T-cell (primary cell): ENCODE data around the gene CBX2. TPM values are rescaled to one million over a fixed set of nuclear protein-coding genes. Genes with fewer than 3 reads are reported as not detected.
"Not testable (repeated sequence)": the region's sequence is repeated elsewhere in the genome, so short reads cannot be mapped to it uniquely, and the experiment has no call there.

ENCODE experiments used
- ATAC-seq, 4 experiments: fragments of 200-7000 bp in 3 of 4; fragments of 150-1000 bp in 1 of 4; cut with Tn5 transposase; replicated peaks in 1 of 4; 1 replicate in 3 of 4; 2 replicates in 1 of 4; pipeline ENCODE4 v1.10.0; 2021; ENCODE audit warnings: moderate library complexity in 3 of 4, mild to moderate bottlenecking in 2 of 4, moderate number of reproducible peaks in 1 of 4
- CTCF ChIA-PET, 2 donors: fragments of 300-600 bp; sonication (Branson Sonifier 250); formaldehyde crosslinking; loops; one replicate each; lab custom pipeline; 2022; ENCODE audit warnings: antibody characterized with exemption in 2 of 2; lab: Charles Lee
- POLR2A ChIA-PET, 2 donors: fragments of 300-600 bp; sonication (Branson Sonifier 250); formaldehyde crosslinking; loops; one replicate each; lab custom pipeline; 2022; ENCODE audit warnings: antibody characterized with exemption in 2 of 2; lab: Charles Lee
- DNase-seq, 35 experiments: peaks; one replicate each; pipeline versions ENCODE4 v3.0.0 to v3.0.0-alpha.2; 2013 to 2023
- H3K27ac ChIP-seq: one replicate; pipeline ENCODE4 v1.5.1; 2013; ENCODE audit warnings: low read length
- H3K27me3 ChIP-seq, 2 experiments: replicated peaks in 1 of 2; 1 replicate in 1 of 2; 2 replicates in 1 of 2; pipeline versions ENCODE4 v1.6.1 to v1.7.0; 2013; ENCODE audit warnings: low read length in 1 of 2, mixed read lengths in 1 of 2; ENCODE audit not compliant: control insufficient read depth in 2 of 2, insufficient read depth in 2 of 2; ENCODE audit errors: extremely low read depth in 1 of 2
- H3K36me3 ChIP-seq, 2 donors: 1 replicate in 1 of 2; 2 replicates in 1 of 2; pipeline versions ENCODE4 v1.6.1 to v1.7.0; 2013; ENCODE audit warnings: low read length in 1 of 2; ENCODE audit not compliant: control insufficient read depth in 2 of 2, insufficient read depth in 1 of 2; ENCODE audit errors: extremely low read depth in 1 of 2
- H3K4me1 ChIP-seq, 2 experiments: 1 replicate in 1 of 2; 2 replicates in 1 of 2; pipeline versions ENCODE4 v1.6.1 to v1.7.0; 2013; ENCODE audit warnings: low read length in 2 of 2, mixed read lengths in 1 of 2; ENCODE audit not compliant: insufficient read depth in 2 of 2, control insufficient read depth in 1 of 2; ENCODE audit errors: extremely low read depth in 1 of 2
- H3K4me3 ChIP-seq, 2 donors: 1 replicate in 1 of 2; 2 replicates in 1 of 2; pipeline versions ENCODE4 v1.5.1 to v1.7.0; 2013; ENCODE audit warnings: mild to moderate bottlenecking in 2 of 2, low read length in 1 of 2, moderate library complexity in 1 of 2; ENCODE audit not compliant: control insufficient read depth in 1 of 2; ENCODE audit errors: extremely low read depth in 1 of 2
- H3K9me3 ChIP-seq: 2 replicates; pipeline ENCODE4 v1.7.0; 2013
- H3K27ac Mint-ChIP-seq, 2 donors: one replicate each; pipeline ENCODE4 v1.8.0; 2020 to 2021; ENCODE audit warnings: mild to moderate bottlenecking in 2 of 2, mixed read lengths in 2 of 2
- H3K27me3 Mint-ChIP-seq, 2 donors: one replicate each; pipeline ENCODE4 v1.8.0; 2021 to 2022; ENCODE audit warnings: mixed read lengths in 2 of 2
- H3K36me3 Mint-ChIP-seq: one replicate; pipeline ENCODE4 v1.8.0; 2021; ENCODE audit warnings: mixed read lengths
- H3K4me1 Mint-ChIP-seq, 3 donors: one replicate each; pipeline ENCODE4 v1.8.0; 2020 to 2022; ENCODE audit warnings: mixed read lengths in 3 of 3, mild to moderate bottlenecking in 1 of 3
- H3K4me3 Mint-ChIP-seq, 3 donors: one replicate each; pipeline ENCODE4 v1.8.0; 2020 to 2022; ENCODE audit warnings: mild to moderate bottlenecking in 3 of 3, mixed read lengths in 3 of 3, moderate library complexity in 3 of 3
- H3K9me3 Mint-ChIP-seq, 3 donors: one replicate each; pipeline ENCODE4 v1.8.0; 2020 to 2022; ENCODE audit warnings: mixed read lengths in 3 of 3
- WGBS: methylation state at CpG from one replicate; pipeline ENCODE4 v1.1.5; 2013; ENCODE audit warnings: missing lambda C conversion rate; ENCODE audit not compliant: insufficient coverage; 5-methylcytosine and 5-hydroxymethylcytosine counted together
- total RNA-seq, 35 experiments: library from RNA in 6 of 35; stranded (reverse) in 6 of 35; fragments of 120-200 nt in 1 of 35; gene quantifications; one replicate each; pipeline versions ENCODE4 v1.2.1 to v1.2.4 and lab custom pipeline; 2013 to 2026

Gene CBX2
- total RNA-seq, 5 donors from 2014 or later (not counting 1 experiment from before 2014, with no cell fraction given), result 0.43 to 0.79 (median 0.70) TPM

- ChIA-PET CTCF (no interaction called here), POLR2A (interaction anchor here in 1 of 2 donors (0.6 kb wide), 1 partner anchor 7 kb away, joined by 5 read pairs; no protein-coding TSS in a partner anchor)
- no peaks in the 10 kb centered on the region for H3K4me1 Mint-ChIP-seq
- Histone ChIP-seq H3K36me3 (no peaks in the 10 kb centered on the region), H3K27ac (no peak overlapping the region), H3K4me3 (no peak overlapping the region), H3K4me1 (no peaks in the 10 kb centered on the region), H3K27me3 (peaks cover 0 to 52% of the 10 kb centered on the region in 2 experiments), H3K9me3 (no peaks in the 10 kb centered on the region)
- no peaks in the 10 kb centered on the region for H3K9me3 Mint-ChIP-seq
- no peak overlapping the region for H3K27ac Mint-ChIP-seq
- WGBS, result 87% methylated on average over 17 of the region's 21 CpGs
- H3K36me3 Mint-ChIP-seq, result no peaks in the 10 kb centered on the region
- no peak overlapping the region for H3K4me3 Mint-ChIP-seq
- DNase-seq, result no peak
- ATAC-seq, result no peak
- peaks cover 0 to 8% of the 10 kb centered on the region in 2 donors for H3K27me3 Mint-ChIP-seq
Observed at GRCh38 chr17:79760197-79760906, 17.6 kb upstream of the CBX2 start.

GRCh38 chr17:79761894-79762589, 15.9 kb upstream of the CBX2 start:
- DNase-seq (no peak), ATAC-seq (no peak)
- CTCF ChIA-PET, result interaction anchor here in 1 of 2 donors (0.6 kb wide), 1 partner anchor 32 kb away, joined by 5 read pairs; no protein-coding TSS in a partner anchor
- no peak overlapping the region for H3K4me3 ChIP-seq
- H3K9me3 Mint-ChIP-seq, result no peaks in the 10 kb centered on the region
- no peaks in the 10 kb centered on the region for H3K36me3 Mint-ChIP-seq
- H3K4me1 ChIP-seq, result no peaks in the 10 kb centered on the region
- no peak overlapping the region for H3K4me3 Mint-ChIP-seq
- no peak overlapping the region for H3K27ac Mint-ChIP-seq
- no peaks in the 10 kb centered on the region for H3K36me3 ChIP-seq
- H3K27ac ChIP-seq, result no peak overlapping the region
- peaks cover 0 to 44% of the 10 kb centered on the region in 2 experiments for H3K27me3 ChIP-seq
- H3K4me1 Mint-ChIP-seq, result no peaks in the 10 kb centered on the region
- no peaks in the 10 kb centered on the region for H3K9me3 ChIP-seq
- peaks cover 0 to 12% of the 10 kb centered on the region in 2 donors for H3K27me3 Mint-ChIP-seq
- 76% methylated on average over 16 of the region's 19 CpGs for WGBS
- POLR2A ChIA-PET, result interaction anchor here in 1 of 2 donors (0.6 kb wide), 1 partner anchor 75 kb away, joined by 3 read pairs; no protein-coding TSS in a partner anchor

- ChIA-PET CTCF (no interaction called here), POLR2A (no interaction called here)
- no peaks in the 10 kb centered on the region for H3K36me3 ChIP-seq
- Mint-ChIP-seq H3K9me3 (no peaks in the 10 kb centered on the region), H3K36me3 (no peaks in the 10 kb centered on the region), H3K4me3 (no peak overlapping the region), H3K4me1 (no peaks in the 10 kb centered on the region), H3K27ac (no peak overlapping the region), H3K27me3 (peaks cover 13 to 36% of the 10 kb centered on the region in 2 donors)
- no peak overlapping the region for H3K27ac ChIP-seq
- no peak for DNase-seq
- no peak overlapping the region for H3K4me3 ChIP-seq
- no peak for ATAC-seq
- WGBS, result no CpG with 5 or more reads among the region's 3 CpGs
- H3K27me3 ChIP-seq, result peaks cover 0 to 53% of the 10 kb centered on the region in 2 experiments
- no peaks in the 10 kb centered on the region for H3K4me1 ChIP-seq
- H3K9me3 ChIP-seq, result no peaks in the 10 kb centered on the region
Observed at GRCh38 chr17:79765708-79766107, 12.2 kb upstream of the CBX2 start.

GRCh38 chr17:79769570-79770506, 8.1 kb upstream of the CBX2 start:
- WGBS, result 78% methylated on average over 19 of the region's 28 CpGs
- Histone ChIP-seq H3K4me3 (no peak overlapping the region), H3K27ac (no peak overlapping the region), H3K4me1 (no peaks in the 10 kb centered on the region), H3K36me3 (no peaks in the 10 kb centered on the region), H3K27me3 (peaks cover 0 to 69% of the 10 kb centered on the region in 2 experiments), H3K9me3 (no peaks in the 10 kb centered on the region)
- Mint-ChIP-seq H3K4me3 (no peak overlapping the region), H3K36me3 (no peaks in the 10 kb centered on the region), H3K27me3 (peaks cover 35 to 65% of the 10 kb centered on the region in 2 donors), H3K4me1 (no peaks in the 10 kb centered on the region), H3K9me3 (no peaks in the 10 kb centered on the region), H3K27ac (no peak overlapping the region)
- ChIA-PET CTCF (no interaction called here), POLR2A (no interaction called here)
- DNase-seq, result no peak
- no peak for ATAC-seq

- no peak for ATAC-seq
- CTCF ChIA-PET, result no interaction called here
- Mint-ChIP-seq H3K36me3 (no peaks in the 10 kb centered on the region), H3K4me1 (no peaks in the 10 kb centered on the region), H3K27ac (no peak overlapping the region), H3K4me3 (no peak overlapping the region), H3K27me3 (peaks cover 41 to 76% of the 10 kb centered on the region in 2 donors), H3K9me3 (no peaks in the 10 kb centered on the region)
- POLR2A ChIA-PET, result no interaction called here
- H3K27me3 ChIP-seq, result peaks cover 0 to 71% of the 10 kb centered on the region in 2 experiments
- DNase-seq, result no peak
- H3K4me3 ChIP-seq, result no peak overlapping the region
- H3K4me1 ChIP-seq, result no peaks in the 10 kb centered on the region
- 86% methylated on average over 4 of the region's 6 CpGs for WGBS
- no peaks in the 10 kb centered on the region for H3K36me3 ChIP-seq
- no peak overlapping the region for H3K27ac ChIP-seq
- H3K9me3 ChIP-seq, result no peaks in the 10 kb centered on the region
Observed at GRCh38 chr17:79771276-79771675, 6.7 kb upstream of the CBX2 start.

- ATAC-seq, CTCF ChIA-PET, H3K36me3 Mint-ChIP-seq, H3K27ac Mint-ChIP-seq, POLR2A ChIA-PET, H3K4me1 ChIP-seq, H3K4me3 Mint-ChIP-seq, H3K36me3 ChIP-seq, H3K27ac ChIP-seq, DNase-seq, H3K9me3 ChIP-seq, H3K9me3 Mint-ChIP-seq, H3K4me3 ChIP-seq: not testable (repeated sequence)
- Mint-ChIP-seq H3K4me1 (peaks cover 6 to 11% (median 10%) of the 10 kb centered on the region in 3 donors), H3K27me3 (peaks cover 46 to 80% of the 10 kb centered on the region in 2 donors)
- peaks cover 0 to 77% of the 10 kb centered on the region in 2 experiments for H3K27me3 ChIP-seq
- no CpG with 5 or more reads among the region's 9 CpGs for WGBS
Observed at GRCh38 chr17:79772726-79773125, 5.2 kb upstream of the CBX2 start.
